Posterior cingulate gyrus (tissue), 11 donors: ENCODE data around the gene HOXB3.
A peak's percentile ranks its signal among the peaks of the same experiment; 100 is the strongest.

Experiments
- DNase-seq, 10 donors: peaks; one replicate each; pipeline versions ENCODE4 v3.0.0 to v3.0.0-alpha.2; 2020 to 2021; ENCODE audit warnings: mixed read lengths in 3 of 10
- intact Hi-C: fragments of 100-400 bp; cut with DNase I; formaldehyde crosslinking; loops from one replicate; pipeline ENCODE4 v1.15.1; 2023

HOXB3 gene

GRCh38 chr17:48549914-48550501 lies 40.0 kb downstream of the HOXB3 start:
- intact Hi-C loops = no loop called here
- DNase-seq = no peak

- intact Hi-C loops = no loop called here
- DNase-seq = no peak
Observed at GRCh38 chr17:48549281-48549630, 40.8 kb downstream of the HOXB3 start.

GRCh38 chr17:48548523-48549280 lies 41.3 kb downstream of the HOXB3 start:
- intact Hi-C loops = no loop called here
- no peak for DNase-seq

- intact Hi-C loops = no loop called here
- DNase-seq = no peak
Observed at GRCh38 chr17:48547808-48548522, 42.1 kb downstream of the HOXB3 start.

GRCh38 chr17:48546924-48547807 lies 42.9 kb downstream of the HOXB3 start:
- no peak for DNase-seq
- intact Hi-C loops = no loop called here

- intact Hi-C loops = no loop called here
- DNase-seq = no peak
Observed at GRCh38 chr17:48546137-48546923, 43.7 kb downstream of the HOXB3 start.

- intact Hi-C loops = no loop called here
- DNase-seq = no peak
Observed at GRCh38 chr17:48545539-48545938, 44.5 kb downstream of the HOXB3 start.

- no peak for DNase-seq
- intact Hi-C loops = no loop called here
Observed at GRCh38 chr17:48545022-48545375, 45.0 kb downstream of the HOXB3 start, which contains the start of gene HOXB2. Gene HOXB2 (minus strand): TSS chr17:48545109. CDS start chr17:48544911, 198 bp downstream.

- no peak for DNase-seq
- intact Hi-C loops = no loop called here
Observed at GRCh38 chr17:48544349-48545021, 45.6 kb downstream of the HOXB3 start.

- intact Hi-C loops = no loop called here
- no peak for DNase-seq
Observed at GRCh38 chr17:48543854-48544348, 46.1 kb downstream of the HOXB3 start.

GRCh38 chr17:48543107-48543853 lies 46.8 kb downstream of the HOXB3 start:
- intact Hi-C loops = no loop called here
- DNase-seq = no peak

- intact Hi-C loops = no loop called here
- DNase-seq = no peak
Observed at GRCh38 chr17:48542698-48543106, 47.3 kb downstream of the HOXB3 start.

- no peak for DNase-seq
- intact Hi-C loops = no loop called here
Observed at GRCh38 chr17:48542114-48542656, 47.9 kb downstream of the HOXB3 start.

- peak in 1 of 10 donors; percentile 62 for DNase-seq
- intact Hi-C loops = no loop called here
Observed at GRCh38 chr17:48541577-48542113, 48.4 kb downstream of the HOXB3 start.

GRCh38 chr17:48541036-48541576 lies 48.9 kb downstream of the HOXB3 start:
- intact Hi-C loops = no loop called here
- no peak for DNase-seq

- no peak for DNase-seq
- intact Hi-C loops = no loop called here
Observed at GRCh38 chr17:48540213-48540612, 49.8 kb downstream of the HOXB3 start.

- intact Hi-C loops = no loop called here
- DNase-seq = no peak
Observed at GRCh38 chr17:48539177-48539576, 50.9 kb downstream of the HOXB3 start.

- intact Hi-C loops = no loop called here
- DNase-seq = no peak
Observed at GRCh38 chr17:48537316-48537715, 52.7 kb downstream of the HOXB3 start.
